ENCODE results near the gene UBTD2. TPM values are rescaled to one million over a fixed set of nuclear protein-coding genes. Genes with fewer than 3 reads are reported as not detected.

UBTD2 gene
- total RNA-seq, 1 donor from 2014 or later, result 18.8 TPM

DNA sequence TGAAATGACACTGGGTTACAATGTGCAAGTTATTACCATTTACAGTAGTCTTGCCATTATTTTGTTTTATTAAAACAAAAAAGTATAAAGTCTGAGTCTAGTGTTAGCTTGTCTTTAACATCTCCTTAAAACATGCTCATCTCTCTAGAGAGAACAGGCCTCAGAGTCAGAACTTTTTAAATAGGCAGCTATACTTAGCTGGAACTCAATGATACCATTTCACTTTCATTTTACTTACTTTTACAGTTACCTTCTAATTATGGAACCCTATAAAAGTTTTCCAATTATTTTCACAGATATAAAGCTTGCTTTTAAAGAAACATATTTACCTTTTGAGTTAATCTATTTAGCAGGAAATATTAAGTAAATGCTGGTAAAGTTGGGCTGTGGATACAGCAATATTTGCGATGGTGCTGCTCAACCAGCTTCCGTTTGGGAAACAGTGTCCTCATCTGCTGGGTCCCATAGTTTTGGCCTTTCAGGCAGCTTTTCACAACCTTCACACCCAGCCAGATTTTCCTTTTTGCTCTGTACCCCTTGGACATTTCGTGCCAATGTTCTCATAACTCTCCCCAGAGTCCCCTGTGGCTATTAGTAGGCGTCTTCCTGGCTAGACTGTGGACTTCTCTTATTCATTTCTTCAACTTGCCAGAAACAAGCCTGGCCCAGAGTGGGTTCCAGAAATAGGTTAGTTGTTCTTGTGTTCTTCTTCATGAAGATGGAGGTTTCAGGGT lies 36.3 kb upstream of the UBTD2 start:
- H3K9me3 ChIP-seq, result no peaks in the 10 kb centered on the region
- H3K4me3 ChIP-seq, result no peak overlapping the region
- intact Hi-C loops (cut with DNase I), result no loop called here
- no peaks in the 10 kb centered on the region for H3K27me3 ChIP-seq
- ATAC-seq (no peak), DNase-seq (no peak)
- no peaks in the 10 kb centered on the region for H3K4me1 ChIP-seq
- H3K27ac ChIP-seq, result no peak overlapping the region
- TF ChIP-seq CTCF (IDR thresholded peaks at IDR 0.05), result no peak
- no peaks in the 10 kb centered on the region for H3K36me3 ChIP-seq

DNA sequence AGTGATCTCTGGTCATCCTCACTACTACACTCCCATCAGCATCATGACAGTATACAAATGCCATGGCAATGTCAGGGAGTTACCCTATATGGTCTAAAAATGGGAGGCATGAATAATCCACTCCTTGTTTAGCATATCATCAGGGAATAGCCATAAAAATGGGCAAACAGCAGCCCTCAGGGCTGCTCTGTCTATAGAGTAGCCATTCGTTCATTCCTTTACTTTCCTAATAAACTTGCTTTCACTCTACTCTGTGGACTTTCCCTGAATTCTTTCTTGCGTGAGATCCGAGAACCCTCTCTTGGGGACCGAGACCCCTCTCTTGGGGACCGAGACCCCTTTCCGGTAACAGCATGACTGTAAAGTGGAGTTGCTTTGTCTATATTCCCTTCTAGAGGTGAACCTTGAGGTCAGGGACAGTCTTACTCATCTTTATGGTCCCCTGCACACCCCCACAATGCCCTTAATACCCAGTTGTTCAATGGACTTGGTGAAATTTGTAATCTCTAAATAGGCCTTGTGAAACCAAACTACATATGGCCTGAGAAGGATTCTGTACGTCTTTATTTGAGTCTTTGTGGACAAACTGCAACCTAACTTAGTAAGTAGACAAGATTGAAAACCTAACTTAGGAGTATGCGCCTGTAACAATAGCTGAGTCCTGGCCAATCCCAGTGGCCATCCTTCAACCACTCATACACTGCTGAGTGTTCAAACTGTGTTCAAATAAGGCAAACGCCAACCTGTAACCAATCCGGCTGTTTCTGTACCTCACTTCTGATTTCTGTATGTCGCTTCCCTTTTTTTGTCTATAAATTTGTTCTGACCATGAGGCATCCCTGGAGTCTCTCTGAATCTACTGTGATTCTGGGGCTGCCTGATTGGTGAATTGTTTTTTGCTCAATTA lies 32.3 kb upstream of the UBTD2 start:
- Histone ChIP-seq H3K9me3 (no peaks in the 10 kb centered on the region), H3K27ac (no peak overlapping the region), H3K4me3 (no peak overlapping the region), H3K36me3 (no peaks in the 10 kb centered on the region), H3K27me3 (no peaks in the 10 kb centered on the region), H3K4me1 (no peaks in the 10 kb centered on the region)
- intact Hi-C loops (cut with DNase I), result no loop called here
- DNase-seq (no peak), ATAC-seq (no peak)
- no peak for TF ChIP-seq CTCF (IDR thresholded peaks at IDR 0.05)

DNA sequence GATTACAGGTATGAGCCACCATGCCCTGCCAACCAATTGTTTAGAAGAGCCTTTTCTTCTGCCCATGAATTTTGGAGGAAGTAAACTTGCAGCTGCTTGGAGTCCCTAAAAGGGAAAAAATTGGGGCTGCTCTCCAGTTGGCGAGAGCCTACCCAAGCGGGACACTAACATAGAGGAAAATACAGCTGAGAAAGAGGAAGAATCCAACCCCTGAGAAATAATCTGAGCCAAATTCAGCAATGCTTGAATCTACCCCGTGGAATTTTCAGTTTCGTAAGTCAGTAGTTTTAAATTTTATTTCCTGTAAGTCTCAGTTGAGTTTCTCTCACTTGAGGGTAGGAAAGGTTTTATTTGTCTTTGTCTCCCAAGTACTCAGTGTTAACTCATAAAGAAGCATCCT lies 30.4 kb upstream of the UBTD2 start:
- H3K9me3 ChIP-seq, result no peaks in the 10 kb centered on the region
- H3K27me3 ChIP-seq, result no peaks in the 10 kb centered on the region
- no peak overlapping the region for H3K4me3 ChIP-seq
- no peak for DNase-seq
- ATAC-seq, result no peak
- intact Hi-C loops (cut with DNase I), result no loop called here
- no peaks in the 10 kb centered on the region for H3K36me3 ChIP-seq
- no peak for TF ChIP-seq CTCF (IDR thresholded peaks at IDR 0.05)
- no peaks in the 10 kb centered on the region for H3K4me1 ChIP-seq
- H3K27ac ChIP-seq, result no peak overlapping the region

DNA sequence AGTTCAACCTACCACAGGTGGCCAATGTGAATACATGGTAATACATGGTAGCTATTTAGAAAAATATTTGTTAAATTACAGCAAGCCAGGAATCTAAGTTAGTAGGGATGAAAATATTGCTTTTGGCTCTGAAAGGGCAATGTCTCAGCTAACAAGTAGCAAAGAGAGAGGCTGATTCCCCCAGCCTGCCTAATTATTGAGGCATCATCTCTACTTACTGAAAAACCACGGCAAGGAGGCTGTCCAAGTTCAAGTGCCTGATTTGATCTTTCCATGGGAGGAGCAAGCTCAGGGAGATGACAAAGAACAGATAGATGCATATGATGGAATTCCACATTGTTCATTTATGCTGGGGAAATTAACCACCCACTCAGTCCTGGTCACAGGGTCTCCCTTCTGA lies 28.7 kb upstream of the UBTD2 start:
- no peak for TF ChIP-seq CTCF (IDR thresholded peaks at IDR 0.05)
- intact Hi-C loops (cut with DNase I), result no loop called here
- no peaks in the 10 kb centered on the region for H3K27me3 ChIP-seq
- ATAC-seq (no peak), DNase-seq (no peak)
- H3K9me3 ChIP-seq, result no peaks in the 10 kb centered on the region
- H3K4me1 ChIP-seq, result no peaks in the 10 kb centered on the region
- no peaks in the 10 kb centered on the region for H3K36me3 ChIP-seq
- H3K27ac ChIP-seq, result no peak overlapping the region
- H3K4me3 ChIP-seq, result no peak overlapping the region

DNA sequence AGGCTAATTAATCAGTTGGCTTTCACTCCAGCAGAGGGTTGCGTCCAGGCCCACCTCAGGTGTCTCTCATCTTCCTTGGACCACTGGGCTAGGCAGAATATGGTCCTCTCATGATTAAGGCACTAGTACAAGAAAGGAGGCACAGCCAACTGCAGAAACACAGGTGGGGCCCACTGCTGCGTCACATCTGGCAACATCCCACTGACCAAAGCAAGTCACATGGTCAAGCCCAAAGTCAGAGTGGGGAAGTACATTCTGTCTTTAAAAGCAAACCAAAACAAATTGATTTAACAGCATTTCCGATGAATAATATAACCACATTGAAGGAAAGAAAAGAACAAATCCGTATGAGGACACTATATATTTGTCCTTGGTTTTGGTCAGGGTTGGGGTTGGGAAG lies 28.0 kb upstream of the UBTD2 start:
- Histone ChIP-seq H3K36me3 (no peaks in the 10 kb centered on the region), H3K27ac (no peak overlapping the region), H3K4me1 (no peaks in the 10 kb centered on the region), H3K9me3 (no peaks in the 10 kb centered on the region), H3K4me3 (no peak overlapping the region), H3K27me3 (no peaks in the 10 kb centered on the region)
- DNase-seq, result no peak
- ATAC-seq, result no peak
- no peak for TF ChIP-seq CTCF (IDR thresholded peaks at IDR 0.05)
- intact Hi-C loops (cut with DNase I), result no loop called here

Measured in upper lobe of right lung (tissue), 1 donor.